SK-N-SH (cell line): Measurements from ENCODE around the gene KCTD19. TPM values are rescaled to one million over a fixed set of nuclear protein-coding genes. Genes with fewer than 3 reads are reported as not detected.

Experiments
- CTCF ChIA-PET: fragments of 300-600, 350-600 bp; formaldehyde crosslinking; extraction: SDS; loops from one replicate; lab custom pipeline; 2021; lab: Yijun Ruan, JAX
- POLR2A ChIA-PET: fragments of 350-600 bp; sonication (Branson Sonifier 250); formaldehyde crosslinking; extraction: SDS; loops from one replicate; lab custom pipeline; 2020; ENCODE audit warnings: antibody characterized with exemption, inconsistent platforms; lab: Yijun Ruan, JAX
- DNase-seq: peaks from one replicate; pipeline ENCODE4 v3.0.0; 2012
- H2AFZ ChIP-seq: fragments of 200-600 bp; sonication (generic); 2 replicates; pipeline ENCODE4 v1.8.1; 2016; ENCODE audit warnings: antibody characterized with exemption, mild to moderate bottlenecking, low read depth
- H3F3A ChIP-seq: fragments of 200-600 bp; sonication (generic); replicated peaks from 2 replicates; pipeline ENCODE3; 2016; ENCODE audit warnings: antibody characterized with exemption, mild to moderate bottlenecking; ENCODE audit not compliant: insufficient read depth
- H3K27ac ChIP-seq, 2 experiments: fragments of 200-500 bp in 1 of 2; fragments of 200-600 bp in 1 of 2; sonication (Bioruptor generic) in 1 of 2; sonication (generic), shearing (Covaris generic) in 1 of 2; 2 replicates each; pipeline versions ENCODE4 v1.5.1 to v1.6.1; 2014 to 2016; ENCODE audit warnings: low read depth in 2 of 2, inconsistent platforms in 1 of 2, low read length in 1 of 2, mild to moderate bottlenecking in 1 of 2, mixed read lengths in 1 of 2
- H3K27me3 ChIP-seq: fragments of 200-600 bp; sonication (generic), shearing (Covaris generic); 2 replicates; pipeline ENCODE4 v1.6.1; 2016; ENCODE audit warnings: mixed run types; ENCODE audit not compliant: insufficient read depth
- H3K36me3 ChIP-seq, 2 experiments: fragments of 200-500 bp in 1 of 2; fragments of 200-600 bp in 1 of 2; sonication (Bioruptor generic) in 1 of 2; sonication (generic) in 1 of 2; replicated peaks in 1 of 2; 2 replicates each; pipeline versions ENCODE3 to v1.5.1; 2014 to 2016; ENCODE audit warnings: low read length in 1 of 2, mild to moderate bottlenecking in 1 of 2; ENCODE audit not compliant: insufficient read depth in 2 of 2, control insufficient read depth in 1 of 2
- H3K4me1 ChIP-seq, 2 experiments: fragments of 200-500 bp in 1 of 2; fragments of 200-600 bp in 1 of 2; sonication (Bioruptor generic) in 1 of 2; sonication (generic), shearing (Covaris generic) in 1 of 2; 2 replicates each; pipeline versions ENCODE4 v1.5.1 to v1.6.1; 2014 to 2016; ENCODE audit warnings: low read depth in 1 of 2, low read length in 1 of 2, mixed run types in 1 of 2; ENCODE audit not compliant: insufficient read depth in 2 of 2, control insufficient read depth in 1 of 2
- H3K4me2 ChIP-seq: fragments of 200-600 bp; sonication (generic), shearing (Covaris generic); 2 replicates; pipeline ENCODE4 v1.6.1; 2017; ENCODE audit warnings: mixed run types
- H3K4me3 ChIP-seq, 2 experiments: fragments of 200-500 bp in 1 of 2; fragments of 200-600 bp in 1 of 2; sonication (Bioruptor generic) in 1 of 2; sonication (generic), shearing (Covaris generic) in 1 of 2; 2 replicates each; pipeline versions ENCODE4 v1.5.1 to v1.8.1; 2014 to 2016; ENCODE audit warnings: low read depth in 2 of 2, inconsistent platforms in 1 of 2, low read length in 1 of 2, mild to moderate bottlenecking in 1 of 2, mixed read lengths in 1 of 2, moderate library complexity in 1 of 2
- H3K79me2 ChIP-seq: fragments of 200-600 bp; sonication (generic); 2 replicates; pipeline ENCODE4 v1.8.1; 2017; ENCODE audit warnings: mild to moderate bottlenecking; ENCODE audit not compliant: insufficient read depth
- H3K9ac ChIP-seq: fragments of 200-600 bp; sonication (generic); 2 replicates; pipeline ENCODE4 v1.6.1; 2017; ENCODE audit warnings: mixed run types
- H3K9me2 ChIP-seq: fragments of 200-600 bp; sonication (generic); 2 replicates; pipeline ENCODE4 v1.6.1; 2017; ENCODE audit warnings: mixed run types
- H3K9me3 ChIP-seq: fragments of 200-600 bp; sonication (generic); 2 replicates; pipeline ENCODE4 v1.6.1; 2017; ENCODE audit warnings: mixed run types, mild to moderate bottlenecking, moderate library complexity
- H4K20me1 ChIP-seq: fragments of 200-600 bp; sonication (generic); 2 replicates; pipeline ENCODE4 v1.6.1; 2017; ENCODE audit warnings: mild to moderate bottlenecking, mixed run types; ENCODE audit not compliant: insufficient read depth
- CHD2 ChIP-seq: fragments of 150-350 bp; IDR thresholded peaks from 2 replicates; pipeline ENCODE4 v1.6.1; 2018; ENCODE audit warnings: low read length; ENCODE audit not compliant: partially characterized antibody
- CTCF ChIP-seq: fragments of 200-600 bp; sonication (generic); IDR thresholded peaks from 2 replicates; pipeline ENCODE4 v1.6.1; 2017; ENCODE audit warnings: antibody characterized with exemption, mild to moderate bottlenecking, moderate library complexity
- GABPA ChIP-seq: IDR thresholded peaks from 2 replicates; pipeline ENCODE4 v1.4.0; 2012; ENCODE audit warnings: low read depth, mild to moderate bottlenecking
- GATA2 ChIP-seq: sonication (generic); formaldehyde crosslinking; IDR thresholded peaks from 2 replicates; pipeline ENCODE4 v1.5.0; 2020; ENCODE audit warnings: mild to moderate bottlenecking, missing genetic modification reagents
- MAX ChIP-seq: IDR thresholded peaks from 2 replicates; pipeline ENCODE4 v1.4.0; 2012; ENCODE audit warnings: low read depth
- MEF2A ChIP-seq: IDR thresholded peaks from 2 replicates; pipeline ENCODE4 v1.4.0; 2012; ENCODE audit warnings: low read depth, borderline replicate concordance
- NRF1 ChIP-seq: IDR thresholded peaks from 2 replicates; pipeline ENCODE4 v1.6.1; 2012; ENCODE audit warnings: low read depth, mild to moderate bottlenecking, low read length
- PBX3 ChIP-seq: IDR thresholded peaks from 2 replicates; pipeline ENCODE4; 2012
- POLR2AphosphoS5 ChIP-seq: IDR thresholded peaks from 2 replicates; pipeline ENCODE4 v1.6.1; 2012; ENCODE audit warnings: low read depth, low read length
- RCOR1 ChIP-seq: fragments of 150-350 bp; IDR thresholded peaks from 2 replicates; pipeline ENCODE4 v1.6.1; 2017; ENCODE audit warnings: antibody characterized with exemption, low read length
- REST ChIP-seq: IDR thresholded peaks from 2 replicates; pipeline ENCODE4 v1.6.1; 2012; ENCODE audit warnings: mild to moderate bottlenecking, low read depth, low read length, moderate library complexity
- SIN3A ChIP-seq: IDR thresholded peaks from 2 replicates; pipeline ENCODE4 v1.6.1; 2012; ENCODE audit warnings: low read depth, mild to moderate bottlenecking, low read length, moderate library complexity, borderline replicate concordance
- TCF12 ChIP-seq: IDR thresholded peaks from 2 replicates; pipeline ENCODE4 v1.4.0; 2012
- USF1 ChIP-seq: IDR thresholded peaks from 2 replicates; pipeline ENCODE4 v1.4.0; 2012; ENCODE audit warnings: low read depth, borderline replicate concordance
- WGBS: methylation state at CpG from one replicate; pipeline ENCODE4 v1.1.6; 2017; ENCODE audit warnings: low lambda C conversion rate; 5-methylcytosine and 5-hydroxymethylcytosine counted together
- polyA plus RNA-seq, 3 experiments: library from polyadenylated mRNA; depleted of rRNA; stranded (reverse); fragments of >200 nt; gene quantifications; 2 replicates each; pipeline ENCODE4 v1.2.3, GENCODE V29; 2012

The KCTD19 gene
- polyA plus RNA-seq, 1 of the 3 experiments (the other 2 are of a cell fraction), result 1.8 TPM

- TF ChIP-seq MEF2A (no peak; the same call in 1 of the 2 replicates), CTCF (no peak), CHD2 (no peak), RCOR1 (no peak), REST (no peak), TCF12 (peak; percentile 88), POLR2AphosphoS5 (peak; percentile 50; the same call in 1 of the 2 replicates), MAX (peak; percentile 78), USF1 (no peak)
Observed at GRCh38 chr16:67311607-67312488, 14.7 kb downstream of the KCTD19 start (continued).

- H4K20me1 ChIP-seq, result no peaks in the 10 kb centered on the region
- 0 out of 2 replicates have a peak overlapping the region, but pooled peaks have one; percentile 7 for H2AFZ ChIP-seq
- no peak overlapping the region for H3K4me3 ChIP-seq
- H3K9ac ChIP-seq, result no peak overlapping the region
- no peak for TF ChIP-seq PBX3
- TF ChIP-seq NRF1, result no peak
- no peak for TF ChIP-seq GATA2 (CRISPR knock-in tag)
- TF ChIP-seq GABPA, result no peak
- TF ChIP-seq MEF2A, result no peak
- TF ChIP-seq SIN3A, result no peak
- H3K27me3 ChIP-seq, result no peaks in the 10 kb centered on the region
- no peaks in the 10 kb centered on the region for H3K9me3 ChIP-seq
- no peak for DNase-seq
- peak overlapping the region in 1 of 2 experiments; percentile 93; a peak in 1 of 4 replicates for H3K27ac ChIP-seq
- no peaks in the 10 kb centered on the region for H3K36me3 ChIP-seq
- no peaks in the 10 kb centered on the region for H3K79me2 ChIP-seq
- H3K4me1 ChIP-seq, result peaks cover 0 to 13% of the 10 kb centered on the region in 2 experiments; a peak in 1 of 4 replicates
- CTCF ChIA-PET, result no interaction called here
- no peaks in the 10 kb centered on the region for H3K9me2 ChIP-seq
- H3F3A ChIP-seq, result peaks cover 9% of the 10 kb centered on the region
- no peak overlapping the region for H3K4me2 ChIP-seq
- 95% methylated on average over 3 of the region's 3 CpGs for WGBS
- POLR2A ChIA-PET, result no interaction called here
Observed at GRCh38 chr16:67310561-67310960, 16.0 kb downstream of the KCTD19 start.
